ENCODE results near the gene ACSF3.

- TF ChIP-seq CTCF (IDR thresholded peaks at IDR 0.05), result no peak
- TF ChIP-seq, protein P1, sequence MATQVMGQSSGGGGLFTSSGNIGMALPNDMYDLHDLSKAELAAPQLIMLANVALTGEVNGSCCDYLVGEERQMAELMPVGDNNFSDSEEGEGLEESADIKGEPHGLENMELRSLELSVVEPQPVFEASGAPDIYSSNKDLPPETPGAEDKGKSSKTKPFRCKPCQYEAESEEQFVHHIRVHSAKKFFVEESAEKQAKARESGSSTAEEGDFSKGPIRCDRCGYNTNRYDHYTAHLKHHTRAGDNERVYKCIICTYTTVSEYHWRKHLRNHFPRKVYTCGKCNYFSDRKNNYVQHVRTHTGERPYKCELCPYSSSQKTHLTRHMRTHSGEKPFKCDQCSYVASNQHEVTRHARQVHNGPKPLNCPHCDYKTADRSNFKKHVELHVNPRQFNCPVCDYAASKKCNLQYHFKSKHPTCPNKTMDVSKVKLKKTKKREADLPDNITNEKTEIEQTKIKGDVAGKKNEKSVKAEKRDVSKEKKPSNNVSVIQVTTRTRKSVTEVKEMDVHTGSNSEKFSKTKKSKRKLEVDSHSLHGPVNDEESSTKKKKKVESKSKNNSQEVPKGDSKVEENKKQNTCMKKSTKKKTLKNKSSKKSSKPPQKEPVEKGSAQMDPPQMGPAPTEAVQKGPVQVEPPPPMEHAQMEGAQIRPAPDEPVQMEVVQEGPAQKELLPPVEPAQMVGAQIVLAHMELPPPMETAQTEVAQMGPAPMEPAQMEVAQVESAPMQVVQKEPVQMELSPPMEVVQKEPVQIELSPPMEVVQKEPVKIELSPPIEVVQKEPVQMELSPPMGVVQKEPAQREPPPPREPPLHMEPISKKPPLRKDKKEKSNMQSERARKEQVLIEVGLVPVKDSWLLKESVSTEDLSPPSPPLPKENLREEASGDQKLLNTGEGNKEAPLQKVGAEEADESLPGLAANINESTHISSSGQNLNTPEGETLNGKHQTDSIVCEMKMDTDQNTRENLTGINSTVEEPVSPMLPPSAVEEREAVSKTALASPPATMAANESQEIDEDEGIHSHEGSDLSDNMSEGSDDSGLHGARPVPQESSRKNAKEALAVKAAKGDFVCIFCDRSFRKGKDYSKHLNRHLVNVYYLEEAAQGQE (IDR thresholded peaks at IDR 0.05; ENCODE audit: insufficient read depth in 1 of 2, low read depth in 2 of 2, low read length in 1 of 2), result no peak
- TF ChIP-seq SIN3A (IDR thresholded peaks at IDR 0.05; ENCODE audit: borderline replicate concordance, insufficient read depth, low read depth, low read length), result no peak
Measured at GRCh38 chr16:89156740-89157645, 63.3 kb downstream of the ACSF3 start.

Measured in Panc1 (cell line).